Hepatic stellate cell (primary cell): ENCODE results near the gene ZBTB8B.
"Not testable (repeated sequence)": the region's sequence is repeated elsewhere in the genome, so short reads cannot be mapped to it uniquely, and the experiment has no call there.

Source experiments
- DNase-seq: peaks from one replicate; pipeline ENCODE4 v3.0.0; 2011; ENCODE audit warnings: low spot score

Gene ZBTB8B

DNA sequence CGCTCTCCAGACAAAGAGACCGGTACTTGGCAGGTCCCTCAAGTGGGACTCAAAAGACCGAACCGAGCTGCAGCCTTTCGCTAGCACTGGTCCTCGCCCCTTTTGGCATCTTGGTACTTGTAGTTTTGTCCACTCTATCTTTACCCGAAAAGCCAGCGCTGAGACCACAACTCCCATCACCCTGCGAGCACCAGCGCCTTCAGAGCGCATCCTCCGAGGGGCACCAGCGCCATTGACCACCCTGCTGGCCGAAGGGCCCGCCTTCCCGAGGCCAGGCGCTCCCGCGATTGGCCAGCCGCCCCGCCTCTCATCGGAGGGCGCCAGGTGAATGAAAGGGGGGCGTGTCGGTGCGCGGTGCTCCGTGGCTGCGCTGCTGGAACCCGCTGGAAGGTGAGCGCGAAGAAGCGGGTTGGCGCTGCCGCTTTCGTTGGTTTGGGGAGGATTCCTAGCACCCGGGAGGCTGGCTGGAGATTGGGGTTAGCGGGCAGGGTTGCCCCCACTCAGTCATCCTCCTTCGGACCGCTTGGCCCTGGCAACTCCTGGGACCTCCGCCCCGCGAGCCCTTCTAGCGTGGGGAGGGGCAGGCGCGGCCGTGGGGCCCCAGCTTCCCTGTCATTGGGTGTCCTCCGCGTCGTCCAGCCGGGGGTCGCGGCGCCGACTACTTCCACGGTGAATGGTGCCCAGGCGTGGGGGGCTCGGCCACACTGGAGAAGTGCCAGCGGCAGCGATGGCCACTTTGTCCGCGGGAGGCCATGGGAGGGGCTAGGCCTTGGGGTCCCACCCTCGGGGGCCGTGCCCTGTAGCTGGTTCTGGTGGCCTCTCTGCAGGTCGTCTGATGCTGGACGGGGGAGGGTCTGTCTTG, at the start of gene ZBTB8B:
ZBTB8B (plus strand) TSS at position 357 of the 862 bp plus-strand sequence. CDS start 5,553 bp downstream, outside the sequence.
- DNase-seq, result peak; percentile 80

DNA sequence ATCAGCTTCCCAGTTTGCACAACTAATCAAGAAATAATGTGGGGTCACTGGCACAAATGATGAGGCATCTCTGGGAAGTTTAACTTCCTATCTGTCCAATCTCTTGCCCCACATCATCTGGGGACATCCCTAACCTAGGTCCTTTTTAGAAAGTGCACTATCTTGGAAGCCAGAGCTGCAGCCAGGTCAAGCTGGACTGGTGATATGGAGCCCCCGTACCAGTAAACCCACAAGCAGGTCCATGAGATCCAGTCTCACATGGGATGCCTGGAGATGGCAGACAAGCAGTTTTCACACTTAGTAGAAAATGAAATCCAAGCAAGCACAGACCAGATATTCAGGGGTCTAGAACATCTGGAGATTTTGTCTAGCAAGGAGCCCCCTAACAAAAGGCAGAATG, 43.1 kb upstream of the ZBTB8B start:
- DNase-seq, result no peak

DNA sequence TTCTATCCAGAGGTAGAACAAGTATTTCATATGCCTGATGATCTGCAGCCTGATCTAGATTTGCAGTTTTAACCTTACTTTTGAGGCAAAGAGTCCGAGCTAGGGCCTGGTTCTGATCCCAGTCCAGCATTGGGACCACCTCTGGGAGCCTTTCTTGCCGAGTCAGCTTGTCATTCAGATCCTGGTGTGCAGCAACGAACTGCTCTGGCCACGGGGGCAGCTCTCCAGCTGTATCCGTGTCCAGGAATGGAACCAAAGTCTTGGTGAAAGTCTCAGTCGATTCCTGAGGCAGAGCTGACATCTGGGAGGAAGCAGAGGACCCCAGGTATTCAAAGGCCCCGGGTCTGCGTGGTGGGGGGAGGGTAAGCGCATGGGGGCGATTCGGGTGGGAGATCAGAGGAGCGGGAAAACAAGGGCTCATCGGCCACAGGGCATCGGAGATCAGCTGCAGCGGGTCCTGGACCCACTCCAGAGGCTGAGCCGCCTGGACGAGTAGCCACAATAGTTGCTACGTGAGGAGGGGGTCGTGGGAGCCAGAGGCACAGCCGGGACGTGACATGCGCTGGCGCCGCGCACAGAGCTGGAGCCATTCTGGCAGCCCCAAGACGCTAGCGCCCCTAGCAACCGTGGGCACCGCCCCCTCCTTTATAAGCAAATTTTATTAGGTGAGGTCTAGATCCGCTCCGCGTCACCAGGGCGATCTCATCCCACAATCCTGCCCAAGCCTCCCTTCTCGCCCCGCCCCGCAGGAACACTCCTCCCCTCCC, 38.2 kb upstream of the ZBTB8B start:
- DNase-seq, result no peak

DNA sequence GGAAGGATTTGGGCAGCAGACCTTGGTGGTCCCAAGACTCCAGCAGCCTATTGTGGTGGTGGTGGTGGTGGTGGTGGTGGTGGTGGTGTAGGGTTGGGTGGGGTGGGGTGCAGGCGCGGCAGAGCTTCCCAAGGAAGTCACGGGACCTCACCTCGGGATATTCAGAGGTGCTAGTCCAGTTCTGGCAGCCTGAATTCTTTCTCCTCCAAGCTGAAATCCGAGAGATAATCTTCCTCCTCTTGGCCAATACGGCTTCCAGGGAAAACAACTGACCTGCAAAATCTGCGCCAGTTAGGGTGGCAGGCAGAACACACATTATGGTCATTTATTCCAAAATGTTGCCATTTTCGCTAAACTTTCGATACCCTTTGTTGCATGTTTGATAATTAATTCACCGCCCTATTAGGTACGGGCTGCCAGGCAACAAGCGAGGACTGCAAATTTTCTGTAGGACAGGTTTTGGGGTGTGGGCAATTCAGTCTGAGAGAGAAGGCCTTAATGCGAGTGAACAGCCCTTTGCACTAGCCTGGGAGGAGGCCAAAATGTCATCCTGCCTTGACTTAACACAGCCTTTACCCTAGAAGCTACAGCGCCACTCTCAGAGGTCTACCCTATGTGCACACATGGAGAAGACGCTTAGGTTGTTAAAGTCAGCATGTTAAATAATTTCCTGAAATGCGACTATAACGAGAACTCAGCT, 37.5 kb upstream of the ZBTB8B start:
- DNase-seq, result no peak

DNA sequence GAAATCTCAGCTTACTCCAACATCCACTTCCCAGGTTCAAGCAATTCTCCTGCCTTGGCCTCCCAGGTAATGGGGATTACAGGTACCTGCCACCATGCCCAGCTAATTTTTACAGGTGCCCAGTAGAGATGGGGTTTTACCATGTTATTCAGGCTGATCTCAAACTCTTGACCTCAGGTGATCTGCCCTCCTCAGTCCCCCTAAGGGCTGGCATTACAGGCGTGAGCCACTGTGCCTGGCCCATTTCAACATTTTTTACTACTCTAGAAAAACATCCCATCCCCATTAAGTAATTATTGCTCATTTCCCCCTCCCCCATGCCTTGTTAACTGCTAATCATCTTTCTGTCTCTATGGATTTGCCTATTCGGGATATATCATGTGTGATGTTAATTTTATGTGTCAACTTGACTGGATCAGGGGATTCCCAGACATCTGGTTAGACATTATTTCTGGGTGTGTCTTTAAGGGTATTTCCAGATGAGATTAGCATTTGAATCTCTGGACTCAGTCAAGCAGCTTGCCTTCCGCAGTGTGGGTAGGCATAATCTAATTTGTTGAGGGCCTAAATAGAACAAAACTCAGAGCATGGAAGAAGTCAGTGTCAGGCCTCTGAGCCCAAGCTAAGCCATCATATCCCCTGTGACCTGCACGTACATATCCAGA, 33.0 kb upstream of the ZBTB8B start:
- DNase-seq, result no peak

DNA sequence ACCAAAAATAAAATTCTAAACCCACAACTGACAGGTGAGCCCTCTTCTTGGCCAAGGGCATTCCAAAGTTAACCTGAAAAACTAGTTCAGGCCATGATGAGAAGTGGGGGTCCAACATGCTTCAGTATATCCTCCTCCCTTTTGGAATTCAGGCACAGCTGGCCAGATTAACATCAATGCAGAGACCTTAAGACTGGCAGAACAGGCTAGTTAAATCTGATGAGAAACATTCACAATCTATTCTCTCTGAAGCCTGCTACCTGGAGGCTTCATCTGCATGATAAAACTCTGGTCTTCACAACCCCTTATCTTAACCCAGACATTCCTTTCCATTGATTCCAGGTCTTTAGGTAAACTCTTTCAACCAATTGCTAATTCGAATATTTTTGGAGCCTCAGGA, 26.7 kb upstream of the ZBTB8B start:
- DNase-seq, result no peak

DNA sequence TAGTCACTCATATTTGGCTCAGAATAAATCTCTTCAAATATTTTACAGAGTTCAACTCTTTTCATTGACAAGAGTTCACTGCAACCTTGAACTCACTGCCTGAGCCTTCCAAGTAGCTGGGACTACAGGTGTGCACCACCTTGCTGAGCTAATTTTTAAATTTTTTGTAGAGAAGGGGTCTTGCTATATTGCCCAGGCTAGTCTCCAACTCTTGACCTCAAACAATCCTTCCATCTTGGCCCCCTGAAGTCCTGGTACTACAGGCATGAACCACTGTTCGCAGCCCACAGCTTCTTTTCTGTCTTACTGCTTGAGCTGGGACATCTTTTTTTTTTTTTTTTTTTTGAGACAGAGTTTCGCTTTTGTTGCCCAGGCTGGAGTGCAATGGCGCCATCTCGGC, 26.1 kb upstream of the ZBTB8B start:
- not testable (repeated sequence) for DNase-seq

DNA sequence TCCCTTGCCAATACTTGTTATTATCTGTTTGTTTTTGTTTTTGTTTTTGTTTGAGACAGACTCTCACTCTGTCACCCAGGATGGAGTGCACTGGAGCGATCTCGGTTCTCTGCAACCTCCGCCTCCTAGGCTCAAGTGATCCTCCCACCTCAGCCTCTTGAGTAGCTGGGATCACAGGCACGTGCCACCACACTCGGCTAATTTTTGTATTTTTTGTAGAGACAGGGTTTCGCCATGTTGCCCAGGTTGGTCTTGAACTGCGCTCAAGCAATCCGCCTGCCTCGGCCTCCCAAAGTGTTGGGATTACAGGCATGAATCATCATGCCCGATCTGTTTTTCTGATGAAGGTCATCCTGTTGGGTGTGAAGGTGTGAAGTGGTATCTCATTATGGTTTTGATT, 23.4 kb upstream of the ZBTB8B start:
- DNase-seq, result not testable (repeated sequence)

DNA sequence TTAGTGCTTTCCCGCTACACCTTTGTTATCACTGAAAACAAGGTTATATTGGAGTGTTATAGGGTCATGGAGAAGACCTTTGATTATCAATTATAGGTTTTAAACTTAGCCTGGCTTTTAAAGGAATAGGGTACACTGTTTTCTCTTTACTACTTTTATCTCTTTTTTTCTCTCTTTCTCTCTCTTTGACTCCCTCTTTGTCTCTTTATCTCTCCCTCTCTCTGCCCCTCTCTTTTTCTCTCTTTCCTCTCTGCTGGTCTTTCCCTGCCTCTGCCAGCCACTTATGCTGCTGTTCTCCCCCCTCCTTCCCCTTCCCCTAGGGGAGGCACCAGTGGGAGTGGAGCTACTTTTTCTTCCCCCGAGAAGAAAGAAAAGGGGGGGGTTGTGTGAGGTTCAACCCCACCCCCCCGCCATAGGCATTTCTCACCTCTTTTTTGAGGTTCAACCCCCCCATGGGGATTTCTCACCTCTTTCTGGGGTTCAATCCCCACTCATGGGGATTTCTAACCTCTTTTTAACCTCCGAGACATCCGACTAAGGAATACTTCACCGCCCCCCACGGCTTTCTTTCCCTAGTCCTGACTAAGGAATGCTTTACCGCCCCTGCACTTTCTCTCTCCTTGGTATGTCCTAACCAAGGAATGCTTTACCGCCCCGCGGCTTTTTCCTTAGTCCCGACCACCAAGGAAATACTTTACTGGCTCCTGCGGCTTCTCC, 17.2 kb upstream of the ZBTB8B start:
- peak; percentile 31 for DNase-seq

DNA sequence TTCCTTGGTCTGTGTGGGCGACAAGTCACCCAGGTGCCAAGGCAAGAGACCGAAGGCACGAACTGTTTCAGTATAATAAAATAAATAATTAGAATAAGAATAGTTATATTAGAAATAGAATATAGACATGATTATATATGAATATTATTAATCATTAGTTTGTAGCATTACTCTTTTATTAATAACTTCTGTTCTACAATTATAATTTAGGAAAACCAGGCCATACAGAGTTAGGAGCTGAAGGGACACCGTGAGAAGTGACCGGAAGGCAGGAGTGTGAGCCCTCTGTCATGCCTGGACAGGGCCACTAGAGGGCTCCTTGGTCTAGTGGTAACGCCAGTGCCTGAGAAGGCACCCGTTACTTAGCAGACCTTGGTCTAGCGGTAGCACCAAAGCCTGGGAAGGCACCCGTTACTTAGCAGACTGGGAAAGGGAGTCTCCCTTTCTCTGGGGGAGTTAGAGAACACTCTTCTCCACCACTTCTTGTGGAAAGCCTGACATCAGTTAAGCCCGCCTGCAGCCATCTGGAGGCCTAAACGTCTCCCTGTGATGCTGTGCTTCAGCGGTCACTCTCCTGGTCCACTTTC, 16.6 kb upstream of the ZBTB8B start:
- not testable (repeated sequence) for DNase-seq

DNA sequence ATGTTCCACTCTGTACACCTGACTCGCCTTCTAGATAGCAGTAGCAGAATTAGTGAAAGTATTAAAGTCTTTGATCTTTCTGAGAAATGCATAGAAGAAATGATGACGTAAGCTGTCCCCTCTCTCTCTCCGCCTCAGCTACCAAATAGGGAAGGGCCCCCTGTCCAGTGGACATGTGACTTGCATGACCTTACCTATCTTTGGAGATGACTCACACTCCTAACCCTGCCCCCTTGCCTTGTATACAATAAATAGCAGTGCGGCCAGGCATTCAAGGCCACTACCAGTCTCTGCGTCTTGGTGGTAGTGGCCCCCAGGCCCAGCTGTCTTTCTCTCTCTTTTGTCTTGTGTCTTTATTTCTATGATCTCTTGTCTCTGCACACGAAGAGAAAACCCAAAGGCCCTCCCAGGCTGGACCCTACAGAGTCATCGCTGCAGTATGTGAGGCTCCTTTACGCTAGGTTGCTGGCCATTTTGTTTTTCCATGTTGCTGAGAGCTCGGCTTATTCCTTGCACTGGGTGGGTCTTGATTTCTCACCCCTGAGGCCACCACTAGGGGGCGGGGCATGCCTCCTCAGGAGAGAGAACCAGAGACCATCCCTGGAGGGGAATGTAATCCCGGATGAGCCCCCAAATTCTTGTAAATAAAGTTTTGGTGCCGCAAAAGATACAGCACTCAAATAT, 16.0 kb upstream of the ZBTB8B start:
- no peak for DNase-seq

DNA sequence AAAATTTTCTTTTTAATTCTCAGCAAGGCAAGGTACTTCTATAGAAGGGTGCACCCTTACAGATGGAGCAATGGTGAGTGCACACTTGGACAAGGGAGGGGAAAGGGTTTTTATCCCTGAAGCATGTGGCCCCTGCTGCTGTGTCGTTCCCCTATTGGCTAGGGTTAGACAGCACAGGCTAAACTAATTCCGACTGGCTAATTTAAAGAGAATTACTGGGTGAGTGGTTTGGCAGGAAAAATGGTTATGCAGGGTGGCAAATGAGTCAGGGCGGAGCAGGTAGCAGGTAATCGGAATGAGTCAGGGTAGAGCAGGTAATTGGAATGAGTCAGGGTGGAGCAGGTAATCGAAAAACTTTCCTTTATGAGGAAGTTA, 15.4 kb upstream of the ZBTB8B start:
- not testable (repeated sequence) for DNase-seq

DNA sequence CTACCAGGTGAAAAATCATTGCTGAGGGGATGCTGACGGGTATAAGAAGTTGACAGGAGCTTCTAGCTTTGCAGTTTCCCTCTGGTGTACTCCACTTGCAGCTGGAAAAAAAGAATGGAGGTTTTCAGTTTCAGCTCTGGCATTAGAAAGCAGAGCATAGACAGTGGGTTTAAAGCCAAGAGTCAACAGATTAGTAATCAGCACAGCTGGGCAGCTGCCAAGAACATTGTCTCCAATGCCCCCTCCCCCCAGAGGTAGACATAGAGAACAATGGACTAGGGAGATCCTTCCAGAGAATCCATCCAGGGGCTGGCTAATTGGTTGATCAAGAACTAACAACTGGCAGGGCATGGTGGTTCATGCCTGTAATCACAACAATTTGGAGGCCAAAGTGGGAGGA, 10.1 kb upstream of the ZBTB8B start:
- DNase-seq, result no peak

DNA sequence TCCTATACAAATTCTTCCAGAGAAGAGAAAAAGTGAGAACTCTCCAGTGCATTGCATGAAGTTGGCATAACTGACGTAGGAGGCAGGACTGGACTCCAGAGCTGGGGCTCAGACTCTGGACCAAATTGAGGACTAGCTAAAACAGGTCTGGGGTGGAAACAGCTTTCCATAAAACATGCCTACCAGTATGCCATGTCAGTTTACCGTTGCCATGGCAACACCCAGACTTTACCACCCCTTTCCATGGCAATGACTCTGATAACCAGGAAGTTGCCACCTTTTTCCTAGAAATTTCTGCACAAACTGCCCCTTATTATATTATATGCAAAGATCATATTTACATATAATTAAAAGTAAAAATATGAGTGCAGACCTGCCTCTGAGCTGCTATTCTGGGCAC, 8.9 kb upstream of the ZBTB8B start:
- no peak for DNase-seq

DNA sequence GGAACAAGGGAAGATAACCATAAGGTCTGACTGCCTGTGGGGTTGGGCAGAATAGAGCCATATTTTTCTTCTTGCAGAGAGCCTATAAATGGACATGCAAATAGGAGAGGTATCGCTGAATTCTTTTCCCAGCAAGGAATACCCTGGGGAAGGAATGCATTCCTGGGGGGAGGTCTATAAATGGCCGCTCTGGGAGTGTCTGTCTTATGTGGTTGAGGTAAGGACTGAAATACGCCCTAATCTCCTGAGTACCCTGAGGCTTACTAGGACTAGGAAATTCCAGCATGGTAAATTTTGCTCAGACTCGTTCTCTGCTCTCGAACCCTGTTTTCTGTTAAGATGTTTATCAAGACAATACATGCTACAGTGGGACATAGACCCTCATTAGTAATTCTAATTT, 6.1 kb upstream of the ZBTB8B start:
- not testable (repeated sequence) for DNase-seq

DNA sequence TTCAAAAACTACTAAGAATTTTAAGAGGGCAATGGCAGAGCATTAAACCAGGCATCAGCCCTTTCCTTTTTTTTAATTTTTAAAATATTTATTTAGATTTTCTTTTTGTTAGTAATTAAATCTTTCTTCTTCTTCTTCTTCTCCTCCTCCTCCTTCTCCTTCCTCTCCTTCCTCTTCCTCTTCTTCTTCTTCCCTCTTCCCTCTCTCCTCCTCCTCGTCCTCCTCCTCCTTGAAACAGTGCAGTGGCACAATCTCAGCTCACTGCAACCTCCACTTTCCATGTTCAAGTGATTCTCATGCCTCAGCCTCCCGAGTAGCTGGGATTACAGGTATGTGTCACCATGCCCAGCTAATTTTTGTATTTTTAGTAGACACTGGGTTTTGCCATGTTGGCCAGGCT, 1.9 kb upstream of the ZBTB8B start:
- not testable (repeated sequence) for DNase-seq

DNA sequence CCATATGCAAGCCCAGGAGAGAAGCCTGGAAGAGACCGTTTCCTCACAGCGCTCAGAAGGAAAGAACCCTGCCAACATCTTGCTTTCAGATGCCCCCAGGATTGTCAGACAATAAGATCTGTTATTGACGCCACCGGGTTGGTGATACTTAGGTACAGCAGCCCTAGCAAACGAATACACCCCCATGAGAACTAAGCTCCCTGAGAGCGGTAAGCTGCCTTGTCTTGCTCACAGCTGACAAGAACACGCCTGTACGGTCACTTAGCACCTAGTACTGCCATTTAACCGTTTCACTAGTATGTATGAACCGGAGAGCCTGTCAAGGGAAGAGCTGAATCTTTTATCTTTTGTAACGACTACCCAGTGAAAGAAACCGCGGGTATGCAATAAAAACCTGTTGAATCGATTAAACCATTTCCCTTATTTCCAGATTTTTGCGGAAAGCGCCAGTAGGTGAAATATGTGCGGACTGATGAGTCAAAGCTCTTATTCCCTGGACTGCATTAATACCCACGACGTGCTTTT, 619 bp upstream of the ZBTB8B start:
- DNase-seq, result no peak

DNA sequence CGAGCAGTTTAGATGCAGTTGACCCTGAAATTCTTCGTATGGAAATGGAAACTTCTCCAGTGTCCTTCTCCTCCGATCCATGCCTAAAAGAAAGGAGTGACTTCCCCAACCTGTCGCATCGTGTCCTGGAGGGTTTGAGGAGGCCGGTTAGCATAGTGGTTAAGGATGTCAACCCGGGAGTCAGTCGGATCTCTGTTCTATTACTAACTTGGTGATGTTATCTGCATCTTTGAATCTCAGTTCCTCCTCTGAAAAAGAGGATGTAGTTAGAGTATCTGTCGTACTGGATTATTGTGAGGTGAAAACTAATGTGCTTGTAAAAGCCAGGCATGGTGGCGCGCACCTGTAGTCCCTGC, 684 bp downstream of the ZBTB8B start:
- no peak for DNase-seq

DNA sequence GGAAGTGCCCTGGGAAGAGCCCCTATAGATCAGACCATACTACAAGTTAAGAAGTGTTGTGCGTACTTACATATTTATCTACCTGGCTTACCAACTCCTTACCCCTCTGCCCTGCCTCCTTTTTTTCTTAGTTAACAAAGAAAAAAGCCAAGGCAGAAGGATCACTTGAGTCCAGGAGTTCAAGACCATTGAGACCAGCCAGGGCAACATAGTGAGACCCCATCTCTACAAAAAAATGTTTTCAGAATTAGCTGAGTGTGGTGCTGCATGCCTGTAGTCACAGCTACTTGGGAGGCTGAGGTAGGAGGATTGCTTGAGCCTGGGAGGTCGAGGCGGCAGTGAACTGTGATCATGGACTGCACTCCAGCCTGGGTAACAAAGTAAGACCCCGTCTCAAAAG, 1.9 kb downstream of the ZBTB8B start:
- no peak for DNase-seq

DNA sequence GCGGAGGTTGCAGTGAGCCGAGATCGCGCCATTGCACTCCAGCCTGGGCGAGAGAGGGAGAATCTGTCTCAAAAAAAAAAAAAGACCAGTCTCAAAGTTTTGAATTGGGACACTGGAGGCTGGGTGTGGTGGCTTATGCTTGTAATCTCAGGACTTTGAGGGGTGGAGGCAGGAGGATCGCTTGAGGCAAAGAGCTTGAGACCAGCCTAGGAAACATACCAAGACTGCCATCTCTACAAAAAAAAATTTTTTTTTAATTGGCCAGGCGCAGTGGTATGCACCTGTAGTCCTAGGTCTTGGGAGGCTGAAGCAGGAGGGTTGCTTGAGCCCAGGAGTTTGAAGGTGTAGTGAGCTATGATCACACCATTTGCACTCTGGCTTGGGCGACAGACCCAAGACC, 3.9 kb downstream of the ZBTB8B start:
- no peak for DNase-seq
